Tibial nerve (tissue), 3 donors: ENCODE measurements around the gene LRRTM4.

Experiments used
- CTCF ChIP-seq, 5 experiments: fragments of 200-600 bp in 3 of 5; fragments of 450-650 bp in 2 of 5; sonication (generic) in 3 of 5; IDR thresholded peaks; one replicate each; pipeline ENCODE4 v1.5.1; 2016 to 2019; ENCODE audit warnings: antibody characterized with exemption in 5 of 5, mild to moderate bottlenecking in 3 of 5, moderate library complexity in 2 of 5
- POLR2A ChIP-seq, 2 donors: fragments of 450-650 bp; IDR thresholded peaks; one replicate each; pipeline ENCODE4 v1.6.1; 2017; ENCODE audit warnings: antibody characterized with exemption in 2 of 2, mild to moderate bottlenecking in 2 of 2, moderate library complexity in 2 of 2

GRCh38 chr2:77314721-77315120, 207.5 kb downstream of the LRRTM4 start:
- no peak for TF ChIP-seq CTCF (IDR thresholded peaks at IDR 0.05)
- TF ChIP-seq POLR2A (IDR thresholded peaks at IDR 0.05): no peak
